GM12801 (cell line): ENCODE data around the gene DLGAP4.

Experiments
- CTCF ChIP-seq: IDR thresholded peaks from one replicate; pipeline ENCODE4 v1.5.1; 2011; ENCODE audit warnings: control low read depth; ENCODE audit not compliant: insufficient read length; ENCODE audit errors: extremely low read depth

DLGAP4 gene

GRCh38 chr20:36478137-36478905 is 172.2 kb downstream of the DLGAP4 start:
- TF ChIP-seq CTCF: no peak

DNA sequence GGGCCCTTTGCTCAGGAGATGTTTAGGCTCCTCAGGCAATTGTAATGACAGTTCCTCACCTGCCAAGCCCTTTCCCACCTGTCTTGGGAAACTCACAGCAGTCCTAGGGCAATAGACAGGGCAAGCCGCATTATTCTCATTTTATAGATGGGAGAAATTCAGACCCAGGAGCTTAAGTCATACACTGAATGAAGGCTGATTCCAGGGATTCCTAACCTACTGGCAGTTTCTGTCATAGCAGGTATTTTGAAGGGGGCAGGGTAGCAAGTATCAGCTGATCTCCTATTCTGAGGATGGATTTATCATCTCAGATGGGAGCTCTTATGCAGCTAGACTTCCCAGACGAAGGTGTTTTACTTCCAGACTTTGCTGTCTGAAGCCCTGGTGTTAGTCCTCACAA is 173.8 kb downstream of the DLGAP4 start:
- TF ChIP-seq CTCF: no peak

DNA sequence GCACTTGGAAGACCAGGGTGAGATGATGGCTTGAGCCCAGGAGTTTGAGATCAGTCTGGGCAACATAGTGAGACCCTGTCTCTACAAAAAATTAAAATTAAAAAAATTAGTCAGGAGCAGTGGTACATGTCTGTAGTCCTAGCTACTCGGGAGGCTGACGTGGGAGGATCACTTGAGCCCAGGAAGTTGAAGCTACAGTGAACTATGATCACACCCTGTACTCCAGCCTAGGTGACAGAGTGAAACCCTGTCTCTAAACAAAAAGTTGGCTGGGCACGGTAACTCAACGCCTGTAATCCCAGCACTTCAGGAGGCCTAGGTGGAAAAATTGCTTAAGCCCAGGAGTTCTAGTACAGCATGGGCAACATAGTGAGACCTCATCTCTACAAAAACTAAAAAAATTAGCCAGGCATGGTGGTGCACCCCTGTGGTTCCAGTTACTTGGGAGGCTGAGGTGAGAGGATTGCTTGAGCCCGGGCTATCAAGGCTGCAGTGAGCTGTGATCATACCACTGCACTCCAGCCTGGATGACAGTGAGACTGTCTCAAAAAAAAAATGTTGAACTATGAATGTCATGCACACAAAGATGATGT is 174.4 kb downstream of the DLGAP4 start:
- TF ChIP-seq CTCF: no peak

DNA sequence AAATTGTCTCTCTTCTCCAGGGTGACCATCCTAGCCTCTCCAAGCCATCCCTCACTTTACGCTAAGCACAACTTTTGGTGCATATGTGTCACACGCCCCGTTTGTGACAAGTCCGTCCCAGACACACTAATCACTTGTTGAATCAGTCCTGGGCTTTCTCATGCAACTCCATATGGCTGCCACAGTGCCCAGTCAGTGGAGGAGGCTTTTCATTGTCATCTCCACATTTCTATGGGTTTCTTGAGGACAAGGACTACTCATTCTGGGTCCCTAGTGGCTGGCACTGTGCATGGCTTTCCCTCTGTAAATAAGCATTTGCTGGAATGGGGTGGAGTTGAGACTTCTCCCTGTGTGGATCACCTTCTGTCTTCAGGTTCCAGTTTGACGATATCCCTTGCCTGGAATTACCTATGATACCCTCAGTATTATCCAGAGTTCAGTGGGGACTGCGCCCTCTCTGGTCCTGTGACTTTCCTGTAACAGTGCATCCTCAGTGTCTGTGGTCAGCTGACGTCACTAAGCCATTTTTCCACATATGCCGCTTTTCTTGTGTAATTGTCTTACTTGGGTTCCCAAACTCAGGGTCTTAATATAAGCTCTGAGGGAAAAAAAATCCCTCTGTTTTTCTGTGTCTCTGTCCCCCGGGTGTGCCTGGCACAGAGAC is 175.4 kb downstream of the DLGAP4 start:
- no peak for TF ChIP-seq CTCF

DNA sequence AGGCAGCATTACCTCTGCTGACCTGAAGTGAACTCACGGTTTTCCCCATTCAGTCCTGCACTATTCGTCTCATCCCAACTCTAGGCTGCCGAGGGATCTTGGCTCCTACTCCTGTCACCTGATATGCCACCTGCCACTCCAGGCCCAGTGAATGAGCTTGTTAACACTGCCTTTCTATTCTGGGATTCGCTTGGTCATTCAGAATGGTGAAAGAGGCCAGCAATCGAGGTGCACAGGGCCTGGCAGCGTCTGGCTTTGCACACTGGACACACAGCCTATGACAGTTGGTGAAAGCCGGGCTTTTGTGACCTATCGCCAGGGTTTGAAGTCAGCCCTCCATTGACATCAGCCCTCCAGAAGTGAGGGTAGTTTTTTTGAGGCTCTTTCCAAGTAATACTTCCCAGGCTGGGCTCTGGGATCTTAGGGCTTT is 175.9 kb downstream of the DLGAP4 start:
- TF ChIP-seq CTCF: no peak

- no peak for TF ChIP-seq CTCF
These were observed 177.2 kb downstream of the DLGAP4 start for GRCh38 chr20:36483209-36483918.
